HCT116 (cell line): ENCODE results near the gene VAMP3. TPM values are rescaled to one million over a fixed set of nuclear protein-coding genes. Genes with fewer than 3 reads are reported as not detected.

Experiments
- total RNA-seq: library from RNA; stranded (reverse); gene quantifications from one replicate; pipeline ENCODE4 v1.2.1, GENCODE V29; 2021; ENCODE audit not compliant: unreplicated experiment

VAMP3 gene
- total RNA-seq, 1 experiment from 2014 or later, result 79.3 TPM

Other genes starting within 250 kb of the VAMP3 start
- gene PER3, start 13.0 kb downstream of the VAMP3 start, total RNA-seq, result 5.8 TPM
- gene UTS2, start 81.8 kb downstream of the VAMP3 start, total RNA-seq, result 3.0 TPM
- 0.20 TPM for gene TNFRSF9, start 169.5 kb downstream of the VAMP3 start, total RNA-seq
- gene PARK7, start 190.4 kb downstream of the VAMP3 start, total RNA-seq, result 370 TPM